ENCODE data around the gene MMP28.

MMP28 gene, protein sequence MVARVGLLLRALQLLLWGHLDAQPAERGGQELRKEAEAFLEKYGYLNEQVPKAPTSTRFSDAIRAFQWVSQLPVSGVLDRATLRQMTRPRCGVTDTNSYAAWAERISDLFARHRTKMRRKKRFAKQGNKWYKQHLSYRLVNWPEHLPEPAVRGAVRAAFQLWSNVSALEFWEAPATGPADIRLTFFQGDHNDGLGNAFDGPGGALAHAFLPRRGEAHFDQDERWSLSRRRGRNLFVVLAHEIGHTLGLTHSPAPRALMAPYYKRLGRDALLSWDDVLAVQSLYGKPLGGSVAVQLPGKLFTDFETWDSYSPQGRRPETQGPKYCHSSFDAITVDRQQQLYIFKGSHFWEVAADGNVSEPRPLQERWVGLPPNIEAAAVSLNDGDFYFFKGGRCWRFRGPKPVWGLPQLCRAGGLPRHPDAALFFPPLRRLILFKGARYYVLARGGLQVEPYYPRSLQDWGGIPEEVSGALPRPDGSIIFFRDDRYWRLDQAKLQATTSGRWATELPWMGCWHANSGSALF

DNA sequence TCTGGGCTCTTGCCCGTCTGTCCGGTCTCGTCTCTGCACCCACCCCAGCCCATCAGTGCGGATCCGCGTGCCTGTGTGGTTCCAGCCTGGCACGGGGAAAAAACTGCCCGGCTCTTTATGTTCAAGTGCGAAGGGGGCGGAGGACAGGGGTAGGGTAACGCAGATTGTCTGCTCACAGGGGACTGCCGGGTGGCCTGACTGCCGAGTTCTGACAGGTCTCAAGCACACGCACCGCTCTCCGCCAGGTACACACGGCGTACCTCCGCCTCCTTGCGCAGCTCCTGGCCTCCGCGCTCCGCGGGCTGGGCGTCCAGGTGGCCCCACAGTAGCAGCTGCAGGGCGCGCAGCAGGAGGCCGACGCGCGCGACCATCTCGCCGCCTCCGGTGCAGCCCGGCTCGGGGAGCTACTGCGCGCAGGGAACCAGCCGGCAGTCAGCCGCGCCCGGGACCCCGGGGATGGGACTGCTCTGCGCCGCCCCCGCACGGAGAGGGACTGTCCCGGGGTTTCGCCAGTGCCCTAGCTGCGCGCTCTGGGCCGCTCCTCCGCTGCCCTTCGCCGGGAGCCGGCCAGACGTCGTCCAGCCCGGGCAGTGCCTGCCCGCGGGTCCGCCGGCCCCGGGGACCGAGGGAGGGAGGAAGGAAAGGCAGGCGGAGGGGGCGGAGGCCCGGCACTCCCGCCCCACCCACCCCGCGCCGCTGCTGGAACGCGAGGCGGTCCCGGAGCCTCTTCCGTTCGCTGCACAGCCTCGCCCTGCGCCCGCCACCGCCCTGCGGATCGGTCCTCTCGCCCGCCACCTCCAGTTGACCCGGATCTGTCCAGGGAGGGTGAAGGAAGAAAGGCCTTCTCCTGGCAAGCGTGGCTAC lies at the start of gene MMP28:
Gene MMP28 (minus strand): TSS at position 635 of the 864 bp plus-strand sequence. CDS start 264 bp downstream, at position 371.
- DNase-seq (ENCODE audit: low read depth in 2 of 2, low spot score in 1 of 2), result no peak

DNA sequence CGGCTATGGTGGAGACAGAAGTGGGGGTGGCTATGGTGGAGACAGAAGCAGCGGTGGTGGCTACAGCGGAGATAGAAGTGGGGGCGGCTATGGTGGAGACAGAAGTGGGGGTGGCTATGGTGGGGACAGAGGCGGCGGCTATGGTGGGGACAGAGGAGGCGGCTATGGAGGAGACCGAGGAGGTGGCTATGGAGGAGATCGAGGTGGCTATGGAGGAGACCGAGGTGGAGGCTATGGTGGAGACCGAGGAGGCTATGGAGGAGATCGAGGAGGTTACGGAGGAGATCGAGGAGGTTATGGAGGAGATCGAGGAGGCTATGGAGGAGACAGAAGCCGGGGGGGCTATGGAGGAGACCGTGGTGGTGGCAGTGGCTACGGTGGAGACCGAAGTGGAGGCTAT lies 49.1 kb upstream of the MMP28 start:
- DNase-seq (ENCODE audit: low read depth in 2 of 2, low spot score in 1 of 2), result no peak

DNA sequence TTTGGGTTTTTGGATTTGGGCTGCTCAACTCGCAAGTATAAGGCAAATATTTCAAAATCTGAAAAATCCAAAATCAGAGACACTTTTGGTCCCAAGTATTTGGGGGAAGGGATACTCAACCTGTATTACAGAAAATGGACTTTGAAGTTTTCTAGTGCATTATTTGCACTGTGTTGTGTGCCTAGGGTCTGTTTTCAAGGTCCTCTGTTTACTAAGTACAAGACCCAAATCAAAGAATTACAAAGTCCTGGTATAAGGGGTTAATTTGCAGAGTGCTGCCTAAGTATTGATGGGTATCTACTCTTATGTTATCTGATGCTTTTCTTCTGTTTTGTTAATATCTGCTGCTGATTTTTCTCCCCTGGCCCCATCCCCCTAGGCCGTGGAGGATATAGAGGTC lies 48.3 kb upstream of the MMP28 start:
- no peak for DNase-seq (ENCODE audit: low read depth in 2 of 2, low spot score in 1 of 2)

GRCh38 chr17:35842239-35842638 lies 46.8 kb upstream of the MMP28 start:
- DNase-seq (ENCODE audit: low read depth in 2 of 2, low spot score in 1 of 2), result no peak

DNA sequence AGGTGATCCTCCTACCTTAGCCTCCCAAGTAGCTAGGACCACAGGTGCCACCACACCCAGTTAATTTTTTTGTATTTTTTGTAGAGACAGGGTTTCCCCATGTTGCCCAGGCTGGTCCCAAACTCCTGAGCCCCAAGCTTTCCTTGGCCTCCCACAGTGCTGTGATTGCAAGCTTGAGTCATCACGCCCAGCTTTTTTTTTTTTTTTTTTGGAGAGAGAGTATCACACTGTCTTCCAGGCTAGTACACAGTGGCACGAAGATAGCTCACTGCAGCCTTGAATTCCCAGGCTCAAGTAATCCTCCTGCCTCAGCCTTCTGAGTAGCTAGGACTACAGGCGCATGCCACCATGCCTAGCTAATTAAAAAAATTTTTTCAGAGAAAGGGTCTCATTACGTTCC lies 46.1 kb upstream of the MMP28 start:
- DNase-seq (ENCODE audit: low read depth in 2 of 2, low spot score in 1 of 2), result no peak

DNA sequence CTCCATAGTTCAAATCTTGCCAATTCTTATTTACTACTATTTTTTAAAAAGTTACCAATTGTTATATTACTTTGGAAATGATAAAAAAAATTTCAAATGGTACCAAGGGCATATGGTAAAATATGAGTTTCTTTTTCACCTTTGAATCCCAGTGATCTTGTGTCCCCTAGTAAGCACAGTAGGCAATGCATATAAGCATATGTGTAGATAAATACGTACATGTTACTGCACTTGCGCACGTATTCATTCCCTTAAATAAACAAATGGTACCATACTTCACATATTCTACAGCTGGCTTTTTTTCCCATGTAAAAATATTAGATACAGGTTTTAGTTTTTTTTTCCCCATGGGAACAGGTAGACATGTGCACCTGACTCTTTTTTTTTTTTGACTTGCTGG lies 45.7 kb upstream of the MMP28 start:
- no peak for DNase-seq (ENCODE audit: low read depth in 2 of 2, low spot score in 1 of 2)

GRCh38 chr17:35825206-35825605 lies 29.8 kb upstream of the MMP28 start:
- no peak for DNase-seq (ENCODE audit: low read depth in 2 of 2, low spot score in 1 of 2)

GRCh38 chr17:35821308-35821707 lies 25.9 kb upstream of the MMP28 start:
- DNase-seq (ENCODE audit: low read depth in 2 of 2, low spot score in 1 of 2), result no peak

DNA sequence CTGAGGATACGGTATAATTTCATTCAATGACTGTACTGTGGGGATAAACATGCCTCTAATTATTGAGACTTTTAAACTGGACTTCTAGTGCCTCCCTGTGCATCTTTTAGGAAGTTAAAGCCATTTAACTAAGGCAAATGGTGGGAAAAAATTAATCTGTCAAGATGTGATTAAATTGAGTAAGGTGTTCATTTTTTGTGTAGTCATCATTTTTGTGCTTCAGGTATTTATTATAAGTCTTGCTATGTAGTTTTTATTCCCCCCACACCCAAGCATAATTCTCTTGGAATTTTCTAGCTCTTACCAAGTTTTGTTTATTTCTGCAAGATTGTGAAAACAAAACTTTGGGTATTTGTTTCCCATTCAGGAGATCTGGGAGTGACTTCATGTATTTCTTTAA lies 24.0 kb upstream of the MMP28 start:
- DNase-seq (ENCODE audit: low read depth in 2 of 2, low spot score in 1 of 2), result no peak

DNA sequence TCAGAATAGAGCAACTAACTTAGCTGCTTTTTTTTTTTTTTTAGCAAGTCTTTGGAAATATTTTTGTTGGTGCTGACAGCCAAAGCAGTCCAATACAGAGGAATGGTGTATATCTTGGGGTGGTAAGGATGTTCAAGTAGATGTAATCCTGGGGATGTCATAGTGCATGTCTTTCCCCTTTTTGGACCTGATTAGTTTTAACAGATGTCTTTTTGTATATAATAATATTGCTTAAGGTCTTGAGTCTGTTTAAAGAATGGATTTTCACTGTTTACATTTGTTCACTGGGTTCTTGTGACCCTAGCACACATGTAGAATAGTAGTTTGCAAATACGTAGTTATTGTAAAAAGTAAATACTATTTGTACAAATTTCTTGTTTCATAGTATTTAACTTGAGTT lies 21.8 kb upstream of the MMP28 start:
- no peak for DNase-seq (ENCODE audit: low read depth in 2 of 2, low spot score in 1 of 2)

- no peak for DNase-seq (ENCODE audit: low read depth in 2 of 2, low spot score in 1 of 2)
These were observed 21.3 kb upstream of the MMP28 start for GRCh38 chr17:35816723-35817122.

GRCh38 chr17:35812456-35812855 lies 17.0 kb upstream of the MMP28 start:
- DNase-seq (ENCODE audit: low read depth in 2 of 2, low spot score in 1 of 2), result no peak

- DNase-seq (ENCODE audit: low read depth in 2 of 2, low spot score in 1 of 2), result no peak
These were observed 16.3 kb upstream of the MMP28 start for GRCh38 chr17:35811759-35812158.

DNA sequence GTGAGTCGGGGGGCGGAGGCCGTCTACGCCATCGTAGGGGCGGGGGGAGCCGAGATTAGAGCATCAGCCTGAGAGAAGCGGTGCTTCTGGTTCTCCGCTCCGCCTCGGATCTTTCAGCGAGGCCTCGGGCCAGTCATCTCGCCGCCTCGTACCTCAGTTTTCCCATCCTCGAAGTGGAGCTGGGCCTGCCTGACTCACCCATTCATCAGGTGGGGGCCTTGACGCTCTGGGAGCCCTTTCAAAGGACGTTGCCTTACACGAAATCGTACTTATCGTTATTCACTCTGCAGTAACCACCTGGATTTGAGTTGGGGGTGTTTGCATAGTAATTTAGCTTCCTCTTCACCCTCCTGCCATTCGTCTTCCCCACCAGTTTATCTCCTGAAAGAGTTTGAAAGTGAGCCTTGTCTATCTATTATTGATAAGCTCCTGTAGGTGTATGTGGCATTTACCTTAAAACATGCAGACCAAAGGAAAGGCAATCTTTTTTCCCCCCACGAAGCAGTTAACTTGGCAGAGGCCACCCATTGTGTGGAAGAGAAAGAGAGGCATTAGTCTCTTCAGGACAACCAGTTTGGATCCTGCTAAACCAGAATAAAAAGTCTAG lies 14.5 kb upstream of the MMP28 start:
- no peak for DNase-seq (ENCODE audit: low read depth in 2 of 2, low spot score in 1 of 2)

- peak; percentile 87 to 93 for DNase-seq (ENCODE audit: low read depth in 2 of 2, low spot score in 1 of 2)
These were observed 13.8 kb upstream of the MMP28 start, which contains the start of gene TAF15 for GRCh38 chr17:35808962-35809854. TAF15 (plus strand) TSS chr17:35809484; CDS start chr17:35809570, 86 bp downstream.

DNA sequence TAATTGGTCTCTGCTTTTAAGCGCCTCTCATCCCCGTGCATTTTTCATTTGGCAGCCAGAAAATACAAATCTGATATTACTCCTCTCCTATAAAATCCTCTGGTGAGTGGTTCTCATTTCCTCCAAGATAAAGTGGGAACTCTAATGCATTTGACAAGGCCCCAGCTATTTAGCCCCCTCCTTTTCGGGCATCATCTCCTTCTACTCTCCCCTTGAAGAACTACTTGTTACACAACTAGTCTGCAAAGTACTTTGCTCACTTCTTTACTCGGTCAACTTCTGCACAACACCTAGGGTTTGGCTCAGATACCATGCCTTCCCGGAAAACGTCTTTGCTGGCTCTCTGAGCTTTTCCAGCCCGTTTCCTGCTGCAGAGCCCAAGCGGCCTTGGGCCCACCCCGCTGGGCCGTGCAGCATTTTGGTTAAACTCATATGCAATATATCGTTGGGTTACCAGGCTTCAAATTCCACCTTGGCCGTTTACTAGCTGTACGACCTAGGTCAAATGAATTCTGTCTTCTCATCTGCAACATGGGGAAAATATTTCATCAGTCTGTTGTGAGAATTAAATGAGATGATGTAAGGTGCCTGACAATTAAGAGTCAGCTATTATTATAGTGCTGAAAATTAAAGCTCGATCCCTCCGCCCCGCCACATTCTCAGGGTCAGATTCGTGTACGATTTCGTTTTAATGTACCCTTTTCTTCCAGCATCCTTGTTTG lies 13.0 kb upstream of the MMP28 start:
- DNase-seq (ENCODE audit: low read depth in 2 of 2, low spot score in 1 of 2), result no peak

- DNase-seq (ENCODE audit: low read depth in 2 of 2, low spot score in 1 of 2), result no peak
These were observed 12.1 kb upstream of the MMP28 start for GRCh38 chr17:35807371-35808144.

- no peak for DNase-seq (ENCODE audit: low read depth in 2 of 2, low spot score in 1 of 2)
These were observed 9.3 kb upstream of the MMP28 start for GRCh38 chr17:35804658-35805192.

Data from stimulated activated CD8-positive, alpha-beta memory T cell treated with anti-CD3 and anti-CD28 coated beads, Interleukin-4, amount 100 ng/mL, for 4 hours (primary cell).